NCI-H2196 treated with DMSO at 0.1 percent for 48 hours (cell line): ENCODE data around the gene SLC39A11.
"Not testable (repeated sequence)": the region's sequence is repeated elsewhere in the genome, so short reads cannot be mapped to it uniquely, and the experiment has no call there.

ENCODE experiments used
- DNase-seq: peaks from one replicate; lab custom pipeline; 2025; ENCODE audit not compliant: unreplicated experiment; lab: John Stamatoyannopoulos, UW

Gene SLC39A11

GRCh38 chr17:72927146-72927545 is 165.3 kb downstream of the SLC39A11 start:
- DNase-seq: no peak

- no peak for DNase-seq
Observed at GRCh38 chr17:72926171-72926570, 166.3 kb downstream of the SLC39A11 start.

DNA sequence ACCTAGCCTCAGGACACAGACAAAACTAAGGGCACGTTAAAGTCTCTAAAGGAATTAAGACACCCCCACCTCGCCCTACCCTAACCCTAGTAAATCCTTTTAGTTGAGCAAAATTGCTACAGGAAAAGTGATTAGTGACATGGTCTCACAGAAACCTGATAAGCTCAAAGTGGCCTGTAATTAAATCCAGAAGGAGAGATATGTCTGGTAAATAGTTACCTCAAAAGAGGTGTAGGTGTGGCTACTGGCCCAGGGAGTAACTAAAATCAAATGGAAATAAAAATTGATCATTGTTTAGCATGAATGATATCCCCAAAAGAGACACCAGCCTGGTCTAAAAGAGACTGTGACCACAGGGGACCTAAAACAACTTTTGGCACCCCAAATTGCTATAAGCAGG is 168.3 kb downstream of the SLC39A11 start:
- DNase-seq: no peak

GRCh38 chr17:72922219-72922618 is 170.3 kb downstream of the SLC39A11 start:
- no peak for DNase-seq

DNA sequence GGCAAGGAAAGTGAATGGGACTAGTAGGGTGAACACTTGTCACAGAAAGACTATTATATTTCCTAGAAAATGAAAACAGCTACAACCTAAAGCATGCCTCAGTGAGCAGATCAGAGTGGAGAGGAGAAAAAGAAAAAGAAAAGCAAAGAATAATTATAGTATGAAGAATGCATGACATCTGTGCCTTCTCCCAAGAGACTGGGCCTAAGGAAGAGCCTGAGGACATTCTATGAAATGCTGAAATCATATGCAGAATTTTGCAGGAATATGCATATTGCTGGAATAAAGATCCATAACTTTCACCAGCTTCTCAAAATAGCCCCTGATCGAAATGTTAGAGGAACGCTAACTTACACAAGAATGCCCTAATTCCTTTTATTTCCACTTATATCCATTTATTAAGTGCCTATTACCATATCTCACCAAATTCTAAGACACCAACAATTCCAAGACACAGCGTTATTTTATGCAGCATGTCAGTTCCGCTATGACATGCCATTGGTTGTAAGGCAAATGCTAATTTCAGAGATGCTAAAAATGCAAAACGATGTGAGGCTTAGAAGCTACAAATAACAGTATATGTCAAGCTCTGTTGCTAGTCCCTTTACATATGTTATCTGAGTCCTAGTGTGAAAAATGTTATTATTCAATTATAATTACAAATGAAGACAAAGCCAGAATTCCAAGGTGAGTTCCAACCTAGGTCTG is 171.0 kb downstream of the SLC39A11 start:
- no peak for DNase-seq

DNA sequence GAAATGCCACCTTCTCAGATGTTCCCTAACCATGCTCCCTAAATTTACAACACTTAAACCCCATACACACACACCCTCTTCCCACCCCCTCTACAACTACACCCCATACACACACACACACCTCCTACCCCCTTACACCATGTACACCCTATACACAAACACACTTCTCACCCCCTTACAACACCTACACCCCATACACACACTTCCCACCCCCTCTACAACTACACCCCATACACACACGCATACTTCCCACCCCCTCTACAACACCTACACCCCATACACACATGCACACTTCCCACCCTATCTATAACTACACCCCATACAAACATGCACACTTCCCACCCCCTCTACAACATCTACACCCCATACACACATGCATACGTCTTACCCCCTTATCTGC is 172.0 kb downstream of the SLC39A11 start:
- DNase-seq: no peak

DNA sequence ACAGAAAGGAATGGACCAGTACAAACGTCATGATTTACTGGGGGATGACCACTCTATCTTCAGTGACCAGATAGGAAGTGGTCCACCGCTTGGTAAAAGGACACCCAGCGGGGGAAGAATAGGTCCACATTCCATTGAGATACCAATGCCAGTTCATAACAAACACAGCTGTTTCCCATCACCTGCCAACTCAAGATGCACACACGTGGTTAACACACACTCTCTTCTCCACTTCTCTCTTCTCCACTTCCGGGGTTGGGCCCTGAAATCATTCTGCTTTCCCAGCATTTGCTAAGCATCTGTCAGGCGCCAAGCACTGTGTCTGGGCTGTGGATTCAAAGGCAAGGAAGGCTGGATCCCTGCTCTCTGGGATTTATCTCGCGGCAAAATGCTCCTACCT is 175.5 kb downstream of the SLC39A11 start:
- DNase-seq: no peak

DNA sequence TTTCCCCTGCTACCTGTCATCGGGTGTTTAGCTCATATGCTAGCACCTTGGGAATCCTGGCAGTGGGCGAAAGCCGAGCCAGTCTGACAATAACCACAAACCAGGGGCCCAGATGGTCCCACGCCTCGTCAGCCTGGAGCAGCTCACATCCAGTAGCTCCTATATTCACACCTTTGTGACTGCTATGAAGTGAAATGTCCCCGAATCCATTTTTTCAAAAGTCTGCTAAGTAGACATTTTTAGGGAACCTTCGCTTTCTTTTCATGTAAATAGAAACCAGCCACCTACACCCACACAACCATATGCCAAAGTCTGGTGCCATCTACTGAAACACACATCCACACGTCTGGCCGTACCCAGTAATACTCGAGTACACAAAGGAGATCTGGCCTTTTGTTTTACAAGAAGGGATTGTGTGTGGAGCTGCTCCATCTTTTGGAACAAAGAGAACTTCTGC is 176.8 kb downstream of the SLC39A11 start:
- DNase-seq: no peak

GRCh38 chr17:72913142-72913682 is 179.3 kb downstream of the SLC39A11 start:
- no peak for DNase-seq

GRCh38 chr17:72906306-72906705 is 186.2 kb downstream of the SLC39A11 start:
- no peak for DNase-seq

DNA sequence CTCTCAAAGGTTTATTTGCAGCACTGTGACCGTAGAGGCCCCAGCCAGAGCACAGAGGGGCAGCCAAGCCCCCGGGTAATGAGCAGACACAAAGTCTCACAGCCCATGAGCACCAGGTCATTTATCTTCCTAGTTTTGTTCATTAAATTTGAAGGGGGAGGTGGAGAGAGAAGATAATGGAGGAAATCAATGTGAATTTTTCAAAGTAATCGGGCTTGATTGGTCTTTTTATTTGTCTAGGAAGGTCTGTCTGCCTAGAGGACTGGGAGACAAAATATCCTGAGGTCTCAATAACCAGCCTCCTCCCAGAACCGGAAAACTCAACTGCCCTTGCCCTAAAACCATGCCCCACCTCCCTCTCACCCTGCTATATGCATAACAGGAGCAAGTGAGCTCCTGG is 189.0 kb downstream of the SLC39A11 start:
- DNase-seq: no peak

DNA sequence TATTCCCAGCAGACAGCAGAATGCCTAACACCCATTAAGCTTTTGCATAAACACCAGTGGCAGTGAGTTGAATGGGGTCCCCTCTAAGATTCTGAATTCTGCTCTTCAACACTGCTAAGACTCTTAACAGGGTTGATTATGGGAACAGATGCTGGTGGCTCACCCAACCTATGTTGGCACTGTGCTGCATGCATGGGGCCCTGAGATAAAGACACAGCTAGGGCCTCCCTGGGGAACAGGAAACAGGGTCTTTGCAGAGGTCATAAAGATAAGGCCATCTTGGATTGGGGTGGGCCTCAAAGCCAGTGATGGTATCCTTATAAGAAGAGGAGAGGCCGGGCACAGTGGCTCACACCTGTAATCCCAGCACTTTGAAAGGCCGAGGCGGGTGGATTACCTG is 190.8 kb downstream of the SLC39A11 start:
- no peak for DNase-seq

DNA sequence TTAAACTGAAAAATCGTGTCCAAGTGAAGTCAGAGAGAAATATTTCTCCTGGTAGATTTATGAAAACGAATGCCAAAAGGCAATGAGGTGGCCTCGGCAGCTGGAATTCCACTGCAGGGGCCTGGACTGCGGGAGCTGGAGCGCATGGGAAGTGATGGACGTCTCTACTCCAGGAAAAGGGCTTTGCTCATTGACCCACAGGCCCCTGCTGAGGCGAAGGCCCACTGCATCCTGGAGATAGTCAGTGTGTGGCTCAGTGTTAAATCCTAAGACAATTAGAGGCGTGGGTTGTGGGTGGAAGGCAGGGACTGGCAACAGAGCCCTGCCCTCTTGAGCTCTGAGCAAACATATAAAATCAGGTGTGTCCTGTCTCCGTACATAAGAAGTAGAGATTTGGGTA is 191.4 kb downstream of the SLC39A11 start:
- DNase-seq: no peak

DNA sequence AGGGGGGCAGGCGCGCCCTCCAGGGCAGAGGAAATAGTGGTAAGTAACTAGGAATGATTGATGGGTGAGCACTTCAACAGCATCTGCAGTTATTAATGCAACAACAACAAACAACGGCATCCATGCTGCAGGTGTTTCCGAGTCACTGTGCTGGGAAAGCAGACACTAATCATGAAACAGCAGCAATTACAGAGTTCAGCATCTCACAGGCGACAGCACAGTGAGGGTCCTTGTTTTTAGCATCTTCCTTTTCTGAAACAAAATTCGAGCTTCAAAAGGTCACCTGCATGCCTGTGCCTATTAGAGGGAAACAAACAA is 191.9 kb downstream of the SLC39A11 start:
- DNase-seq: no peak

GRCh38 chr17:72898725-72899124 is 193.8 kb downstream of the SLC39A11 start:
- no peak for DNase-seq

DNA sequence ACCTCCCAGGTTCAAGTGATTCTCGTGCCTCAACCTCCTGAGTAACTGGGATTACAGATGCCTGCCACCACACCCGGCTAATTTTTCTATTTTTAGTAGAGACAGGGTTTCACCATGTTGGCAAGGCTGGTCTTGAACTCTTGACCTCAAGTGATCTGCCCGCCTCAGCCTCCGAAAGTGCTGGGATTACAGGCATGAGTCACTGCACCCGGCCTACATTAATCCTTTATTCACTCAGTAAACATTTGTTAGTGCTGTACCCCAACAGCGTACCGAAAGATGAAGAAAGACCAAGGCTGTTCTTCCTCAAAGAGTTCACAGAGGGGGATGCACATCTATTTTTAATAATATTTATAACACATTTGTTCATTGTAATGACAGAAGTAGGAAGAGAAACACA is 196.2 kb downstream of the SLC39A11 start:
- DNase-seq: not testable (repeated sequence)

- DNase-seq: no peak
Observed at GRCh38 chr17:72891627-72892026, 200.9 kb downstream of the SLC39A11 start.

DNA sequence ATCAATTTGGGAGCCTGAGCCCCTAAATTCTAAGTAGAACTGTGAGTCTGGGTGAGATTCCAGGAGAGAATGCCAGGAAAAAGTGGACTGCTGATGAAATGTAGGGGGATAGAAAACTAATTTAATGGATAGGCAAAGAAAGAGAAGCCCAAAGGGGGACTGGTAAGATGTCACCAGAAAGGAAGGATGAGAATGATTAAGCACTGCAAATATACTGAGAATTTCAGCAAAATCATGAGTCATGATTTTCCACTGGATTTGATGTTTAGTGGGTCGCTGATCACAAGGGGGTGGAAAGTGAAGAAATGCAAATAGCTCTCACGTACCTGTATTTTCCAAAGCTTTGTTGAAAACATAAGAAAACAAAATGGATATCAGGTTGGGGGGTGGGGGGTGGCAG is 201.8 kb downstream of the SLC39A11 start:
- no peak for DNase-seq

- DNase-seq: no peak
Observed at GRCh38 chr17:72887917-72888316, 204.6 kb downstream of the SLC39A11 start.

GRCh38 chr17:72887322-72887721 is 205.2 kb downstream of the SLC39A11 start:
- DNase-seq: no peak

- no peak for DNase-seq
Observed at GRCh38 chr17:72886622-72887021, 205.9 kb downstream of the SLC39A11 start.

DNA sequence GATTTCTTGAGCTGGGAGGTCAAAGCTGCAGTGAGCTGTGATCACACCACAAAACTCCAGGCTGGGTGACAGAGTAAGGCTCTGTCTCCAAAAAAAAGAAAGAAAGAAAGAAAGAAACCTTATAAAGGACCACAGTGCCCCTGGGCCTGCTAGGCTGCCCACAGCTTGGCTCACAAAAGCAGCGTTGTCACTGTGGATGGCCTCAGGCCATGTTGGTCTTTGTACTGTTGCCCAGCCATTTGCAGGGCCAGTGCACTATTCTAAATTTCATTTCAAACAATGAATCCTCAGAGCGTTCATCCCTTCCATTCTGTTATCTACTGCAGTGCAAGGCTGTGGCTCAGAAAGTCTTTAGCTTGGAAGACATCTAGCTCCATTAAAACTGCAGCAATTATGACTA is 208.4 kb downstream of the SLC39A11 start:
- DNase-seq: no peak

GRCh38 chr17:72883351-72883750 is 209.1 kb downstream of the SLC39A11 start:
- DNase-seq: no peak
